ENCODE data around the gene HDAC4.

The HDAC4 gene

DNA sequence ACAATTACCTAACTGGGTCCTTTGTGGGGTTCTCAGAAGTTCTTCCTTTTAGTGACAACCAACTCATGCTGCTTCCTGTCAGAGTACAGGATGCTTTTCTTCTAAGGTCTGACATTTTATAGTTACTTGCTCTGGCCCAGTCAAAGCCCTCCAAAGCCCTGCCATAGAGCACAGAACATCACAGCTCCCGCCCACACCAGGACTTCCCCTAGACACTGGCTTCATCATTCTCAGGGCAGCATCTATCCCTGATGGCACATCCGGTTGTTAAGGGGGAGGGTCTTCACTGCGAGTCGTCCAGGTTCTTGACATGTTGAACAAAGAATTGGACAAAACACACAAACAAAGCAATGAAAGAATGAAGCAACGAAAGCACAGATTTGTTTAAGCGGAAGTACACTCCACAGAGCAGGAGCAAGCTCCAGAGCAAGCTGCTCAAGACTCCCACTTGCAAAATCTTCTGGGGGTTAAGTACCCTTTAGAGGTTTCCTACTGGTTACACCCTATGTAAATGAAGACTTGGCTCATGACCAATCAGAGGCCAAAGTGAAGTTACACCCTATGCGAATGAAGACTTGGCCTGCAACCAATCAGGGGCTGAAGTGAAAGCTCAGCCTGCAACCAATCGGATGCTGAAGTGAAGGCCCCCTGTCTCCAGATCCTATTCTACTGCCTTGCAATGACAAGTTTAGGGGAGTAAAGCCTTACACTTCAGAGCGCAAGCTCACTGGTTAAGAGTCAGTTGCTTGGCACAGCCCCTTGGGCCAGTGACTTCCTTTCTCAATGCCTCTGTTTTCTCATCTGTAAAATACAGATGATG is 79.0 kb downstream of the HDAC4 start:
- DNase-seq = peak; percentile 55

DNA sequence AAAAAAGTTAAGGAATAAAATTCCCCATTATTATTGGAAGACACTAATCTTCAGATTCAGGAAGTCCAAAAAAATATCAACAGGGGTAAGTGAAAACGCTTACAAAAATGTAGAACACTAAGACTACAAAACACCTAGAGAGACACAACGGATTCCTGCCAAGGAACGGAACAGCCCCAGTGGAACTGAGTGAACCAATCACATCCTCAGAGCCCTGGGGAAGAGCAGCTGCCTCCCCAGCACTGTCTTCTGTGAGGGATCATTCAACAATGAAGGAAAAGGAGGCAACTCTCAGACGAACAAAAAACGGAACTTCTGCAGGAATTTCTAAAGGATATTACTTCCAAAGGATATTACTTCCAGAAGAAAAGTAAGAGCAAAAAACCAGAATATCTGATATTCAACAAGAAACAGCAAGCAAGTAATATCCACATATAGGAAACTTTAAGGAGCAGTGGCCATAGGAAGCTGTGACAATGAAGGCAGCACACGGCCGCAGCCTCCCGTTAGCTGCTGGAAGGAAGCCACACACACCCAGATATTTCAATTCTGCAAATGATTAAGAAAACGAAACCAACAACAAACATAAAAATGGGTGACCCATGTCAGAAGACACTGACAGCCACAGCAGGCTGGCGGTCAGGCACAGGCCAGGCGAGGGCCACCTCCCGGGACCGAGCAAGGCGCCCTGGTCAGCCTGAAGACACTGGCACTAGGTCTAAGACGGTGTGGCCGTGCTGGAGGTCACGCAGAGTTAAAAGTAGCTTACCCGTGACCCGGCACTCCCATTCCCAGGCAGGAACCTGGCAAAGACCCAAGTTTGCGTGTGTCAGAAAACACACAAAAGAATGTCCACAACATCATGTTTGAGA is 81.8 kb downstream of the HDAC4 start:
- peak; percentile 8 for DNase-seq

DNA sequence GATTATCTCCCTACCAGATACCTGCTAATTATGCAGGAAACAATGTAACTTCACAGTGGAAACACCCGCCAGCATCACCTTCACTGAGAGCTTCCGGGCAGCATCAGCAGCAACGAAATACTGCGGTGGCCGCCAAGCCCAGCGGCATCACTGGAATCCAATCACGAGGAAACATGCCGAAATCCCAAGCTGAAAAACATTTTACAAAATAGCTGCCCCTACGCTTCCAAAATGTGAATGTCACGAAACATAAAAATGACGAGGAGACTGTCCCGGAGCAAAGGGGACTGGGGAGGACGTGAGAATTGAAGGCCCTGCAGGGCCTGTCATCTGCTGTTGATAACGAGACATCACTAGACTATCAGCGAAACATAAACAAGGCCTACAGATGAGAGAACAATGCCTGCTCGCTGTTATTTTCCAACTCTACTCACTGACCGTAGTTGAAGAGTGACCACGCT is 82.6 kb downstream of the HDAC4 start:
- no peak for DNase-seq

DNA sequence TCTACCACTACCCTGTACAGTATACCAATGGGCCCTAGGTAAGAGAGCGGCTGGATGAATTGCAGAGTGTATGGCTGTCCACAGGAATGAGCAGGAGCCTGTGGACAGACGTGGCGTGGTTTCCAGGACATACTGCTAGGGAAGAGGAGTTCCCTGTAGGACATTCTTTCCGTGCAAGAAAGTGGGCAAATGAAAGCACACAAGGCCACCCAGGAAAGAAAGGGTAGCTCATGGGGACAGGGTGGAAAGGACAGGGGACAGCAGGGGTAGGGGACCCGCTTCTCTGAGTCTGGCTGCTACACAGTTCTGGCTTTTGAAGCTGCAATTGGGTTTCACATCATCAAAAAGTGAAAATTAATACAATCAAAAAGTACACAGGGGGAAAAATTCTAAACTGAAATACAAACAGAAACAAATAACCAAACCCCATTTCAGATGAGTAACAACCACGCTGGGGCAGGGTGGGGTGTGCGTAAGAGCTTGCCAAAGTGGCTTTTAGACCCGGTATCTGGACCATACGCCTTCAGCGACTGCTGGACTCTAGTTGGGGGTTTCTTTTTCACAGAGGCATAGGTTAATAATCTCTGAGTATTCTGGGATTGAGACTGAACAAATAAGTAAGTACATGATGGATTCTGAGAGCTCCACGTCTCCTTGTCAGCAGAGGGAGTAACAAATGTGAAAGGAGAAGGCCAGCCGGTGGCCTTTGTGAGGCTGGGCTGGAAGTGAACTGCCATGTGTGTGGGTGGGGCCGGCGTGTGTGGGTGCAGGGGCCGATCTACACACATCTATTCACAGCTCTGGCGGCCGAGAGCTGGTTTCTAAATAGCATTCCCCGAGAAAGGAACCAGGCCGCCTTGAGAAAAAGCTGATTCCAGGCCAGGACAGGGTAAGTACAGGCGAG is 84.0 kb downstream of the HDAC4 start:
- DNase-seq = peak; percentile 9

DNA sequence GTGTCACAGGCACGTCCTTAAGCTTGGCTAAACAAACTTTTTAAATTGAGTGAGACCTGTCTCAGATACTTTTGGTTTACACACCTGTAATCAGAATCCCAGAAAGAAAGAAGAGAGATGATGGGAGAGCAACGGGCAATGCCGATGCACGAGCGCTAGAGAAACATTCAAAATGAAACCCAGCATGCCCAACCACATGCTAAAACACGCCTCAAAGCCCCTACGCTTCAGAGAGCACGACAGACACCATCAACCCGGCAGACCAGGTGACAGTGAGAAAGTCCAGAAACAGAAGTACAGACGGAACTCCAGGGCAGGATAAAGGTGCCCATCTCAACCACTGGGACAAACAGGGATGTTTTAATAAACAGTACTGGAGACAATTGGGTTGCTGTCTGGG is 85.5 kb downstream of the HDAC4 start:
- DNase-seq = no peak

DNA sequence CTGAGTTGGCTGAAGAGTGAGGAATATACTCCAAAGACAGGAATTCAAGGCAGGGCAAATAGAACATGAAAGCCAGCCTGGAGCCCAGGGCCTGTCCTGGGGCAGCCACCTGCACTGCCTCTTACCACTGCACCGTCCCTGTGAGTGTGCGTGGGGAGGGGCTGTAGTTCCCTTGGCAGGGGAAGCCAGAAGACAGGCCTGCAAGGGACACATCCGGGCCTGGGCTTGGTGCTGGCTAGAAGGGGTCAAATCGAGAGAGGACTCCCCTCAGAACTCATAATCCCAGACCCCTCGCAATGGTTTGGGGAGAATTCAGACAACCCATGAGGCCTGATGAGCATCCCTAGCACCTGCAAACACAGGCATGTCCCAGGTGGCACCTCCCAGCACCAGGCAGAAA is 87.0 kb downstream of the HDAC4 start:
- peak; percentile 9 for DNase-seq

DNA sequence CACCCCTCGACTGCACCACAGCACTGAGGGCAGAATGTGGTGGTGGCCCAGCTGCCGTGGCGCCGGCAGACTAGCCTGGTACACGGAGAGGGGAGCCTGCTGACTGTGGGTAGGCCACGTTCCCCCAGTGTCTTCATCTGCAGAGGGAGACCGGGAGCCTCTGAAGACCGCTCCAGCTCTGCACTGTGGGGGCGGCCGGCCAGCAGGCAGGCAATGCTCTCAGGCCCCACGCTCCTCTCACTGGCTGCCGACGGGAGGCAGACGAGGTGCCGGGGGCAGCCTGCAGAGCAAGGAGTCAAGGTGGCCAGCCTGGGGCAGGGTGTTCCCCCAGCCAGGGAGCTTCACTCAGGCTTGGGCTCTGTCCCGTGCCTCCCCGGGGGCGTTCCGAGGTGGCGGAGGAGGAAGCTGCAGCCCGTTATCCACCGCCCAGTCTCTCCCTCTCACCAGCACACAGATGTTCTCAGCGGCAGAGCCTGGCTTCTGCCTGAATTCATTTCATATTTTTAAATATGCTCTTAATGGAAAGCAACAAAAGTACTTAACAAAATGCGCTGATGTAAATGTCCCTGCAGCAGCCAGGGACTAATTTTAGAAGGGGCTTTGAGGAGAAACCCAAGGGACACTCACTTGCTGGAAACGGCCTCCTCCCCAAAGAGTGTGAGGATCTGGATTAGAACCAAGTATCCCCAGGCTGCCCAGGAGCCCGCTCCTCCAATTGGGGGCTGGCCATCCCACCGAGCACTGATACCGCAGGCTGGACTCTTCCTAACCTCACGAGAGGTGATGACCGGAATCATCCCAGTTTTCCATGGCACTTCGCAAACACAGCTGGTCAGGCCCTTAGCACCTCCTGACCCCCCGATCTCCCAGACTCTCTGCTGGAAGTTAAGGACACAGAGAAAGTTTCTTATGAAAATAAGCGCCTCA is 87.8 kb downstream of the HDAC4 start:
- peak; percentile 24 for DNase-seq

DNA sequence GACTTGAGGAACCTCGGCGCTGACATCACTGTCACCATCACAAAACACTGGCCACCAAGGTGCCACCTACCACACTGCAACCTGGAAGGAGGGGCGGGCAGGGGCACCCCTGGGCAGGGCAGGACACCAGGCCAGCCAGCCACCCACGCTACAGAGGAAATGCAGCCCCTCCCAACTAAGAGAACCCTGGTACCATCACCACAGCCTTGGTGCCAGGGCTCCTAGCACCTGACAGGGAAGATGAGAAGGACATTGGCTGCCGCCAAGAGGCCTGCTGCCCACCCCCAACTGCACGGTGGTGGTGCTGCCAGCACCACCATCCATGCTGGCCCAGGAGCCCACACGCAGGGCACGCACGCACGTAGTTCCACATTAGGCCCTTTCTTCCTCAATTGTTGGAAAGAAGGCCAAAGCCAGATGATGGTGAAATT is 88.7 kb downstream of the HDAC4 start:
- no peak for DNase-seq

DNA sequence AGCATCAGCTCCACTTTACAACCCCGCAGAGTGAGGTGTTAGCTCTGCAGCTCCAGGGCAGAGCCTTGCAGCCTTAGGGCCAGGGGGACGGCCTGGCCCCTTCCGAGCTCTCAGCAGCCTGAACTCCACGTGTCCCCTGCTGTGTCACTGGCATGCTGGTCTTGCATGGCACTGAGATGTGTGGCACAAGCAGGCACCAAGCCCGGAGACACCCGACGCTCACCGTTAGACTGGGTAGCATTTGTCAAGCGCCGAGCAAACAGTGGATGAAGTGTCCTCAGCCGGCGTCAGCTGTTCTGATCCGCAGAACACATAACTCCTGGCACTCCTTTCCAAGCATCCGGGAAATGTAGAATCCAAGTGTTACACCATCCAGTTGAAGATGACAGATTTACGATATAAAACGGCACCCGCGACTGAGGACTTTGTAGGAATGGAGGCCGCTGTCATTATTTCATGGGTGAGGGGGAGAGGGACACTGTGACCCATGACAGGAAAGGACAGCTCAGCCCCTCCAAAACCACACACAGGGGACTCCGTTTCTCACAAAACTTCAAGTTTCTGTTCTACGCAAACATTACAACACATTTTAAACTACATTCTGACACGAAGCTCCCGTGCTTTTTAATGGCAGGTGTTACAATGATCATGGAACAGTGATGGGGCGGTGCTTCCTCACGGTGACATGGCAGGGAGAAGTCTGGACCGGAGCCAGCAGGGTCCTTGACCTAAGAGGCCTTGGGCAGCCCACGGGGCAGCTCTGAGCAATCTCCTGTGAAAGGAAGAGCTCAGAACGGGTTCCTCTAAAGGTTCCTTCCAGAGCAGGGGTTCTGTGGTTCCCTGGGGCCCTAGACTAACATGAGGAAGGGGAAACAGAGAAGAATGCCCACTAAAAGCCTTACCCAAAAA is 89.4 kb downstream of the HDAC4 start:
- DNase-seq = peak; percentile 11

DNA sequence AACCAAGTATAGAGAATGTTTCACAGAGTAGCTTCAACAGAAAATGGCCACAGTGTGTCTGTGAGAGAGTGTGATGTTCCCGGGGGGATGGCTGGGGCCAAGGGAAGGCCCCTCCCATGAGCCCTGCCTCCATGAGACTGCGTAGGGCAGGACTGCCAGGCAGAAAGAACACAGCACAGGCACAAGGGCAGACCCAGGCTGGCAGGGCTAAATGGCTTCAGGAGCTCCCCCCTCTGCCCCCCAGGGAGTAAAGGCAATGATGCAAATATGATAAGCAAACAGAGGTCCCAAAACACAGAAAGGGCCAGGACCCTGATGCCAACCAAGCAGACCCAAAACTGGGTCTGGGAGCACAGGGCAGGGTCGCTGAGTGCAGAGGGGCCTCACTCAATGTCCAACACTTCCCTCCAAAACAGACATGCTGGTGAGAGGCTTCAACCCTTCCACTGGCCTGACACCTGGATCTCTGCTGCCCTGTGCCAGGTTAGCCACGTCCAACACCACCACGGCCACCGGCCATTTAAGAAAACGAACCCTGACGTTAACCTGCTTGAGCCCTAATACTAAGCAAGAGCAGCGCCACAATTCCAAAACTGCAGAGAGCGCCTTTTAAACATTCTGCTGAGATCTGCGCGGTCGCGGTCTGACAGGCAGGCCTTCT is 90.3 kb downstream of the HDAC4 start:
- DNase-seq = peak; percentile 0

DNA sequence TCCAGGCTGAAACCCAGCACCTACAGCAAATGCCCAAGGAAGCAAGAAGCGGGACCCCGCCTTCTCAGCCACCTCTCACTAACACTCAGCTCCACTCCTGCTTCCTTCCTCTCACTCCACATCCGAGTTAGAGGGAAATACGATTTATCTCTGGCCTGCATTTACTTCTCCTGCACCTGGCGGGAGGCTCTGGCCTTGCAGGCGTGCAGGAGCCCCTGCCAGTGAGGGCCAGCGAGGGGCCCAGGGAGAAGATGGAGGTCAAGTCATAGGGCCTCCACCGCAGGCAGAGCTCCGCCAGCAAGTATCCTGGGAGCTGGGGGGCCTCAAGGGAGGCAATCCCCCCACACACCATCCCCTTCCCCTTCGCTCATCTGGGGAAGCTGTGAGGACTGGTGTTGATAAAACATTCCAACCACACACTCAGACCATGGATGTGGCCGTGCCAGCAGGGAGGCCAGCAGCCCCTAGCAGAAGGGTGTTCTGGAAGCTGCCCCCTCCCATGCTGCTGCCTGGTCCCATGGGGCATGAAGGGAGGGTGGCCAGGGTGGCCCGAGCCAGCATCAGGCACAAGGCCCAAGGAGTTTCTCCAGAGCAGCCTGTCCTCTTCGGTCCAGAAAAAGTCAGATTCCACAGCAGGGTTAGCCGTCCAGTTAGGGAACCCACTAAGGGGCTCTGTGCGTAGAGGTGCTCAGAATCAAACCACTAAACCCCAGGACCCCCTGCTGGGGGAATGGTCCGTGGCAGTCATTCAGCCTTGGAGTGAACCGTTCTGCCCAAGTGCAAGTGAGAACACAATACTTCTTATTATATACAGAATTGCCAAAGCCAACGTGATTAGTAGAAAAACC is 91.2 kb downstream of the HDAC4 start:
- DNase-seq = peak; percentile 28

DNA sequence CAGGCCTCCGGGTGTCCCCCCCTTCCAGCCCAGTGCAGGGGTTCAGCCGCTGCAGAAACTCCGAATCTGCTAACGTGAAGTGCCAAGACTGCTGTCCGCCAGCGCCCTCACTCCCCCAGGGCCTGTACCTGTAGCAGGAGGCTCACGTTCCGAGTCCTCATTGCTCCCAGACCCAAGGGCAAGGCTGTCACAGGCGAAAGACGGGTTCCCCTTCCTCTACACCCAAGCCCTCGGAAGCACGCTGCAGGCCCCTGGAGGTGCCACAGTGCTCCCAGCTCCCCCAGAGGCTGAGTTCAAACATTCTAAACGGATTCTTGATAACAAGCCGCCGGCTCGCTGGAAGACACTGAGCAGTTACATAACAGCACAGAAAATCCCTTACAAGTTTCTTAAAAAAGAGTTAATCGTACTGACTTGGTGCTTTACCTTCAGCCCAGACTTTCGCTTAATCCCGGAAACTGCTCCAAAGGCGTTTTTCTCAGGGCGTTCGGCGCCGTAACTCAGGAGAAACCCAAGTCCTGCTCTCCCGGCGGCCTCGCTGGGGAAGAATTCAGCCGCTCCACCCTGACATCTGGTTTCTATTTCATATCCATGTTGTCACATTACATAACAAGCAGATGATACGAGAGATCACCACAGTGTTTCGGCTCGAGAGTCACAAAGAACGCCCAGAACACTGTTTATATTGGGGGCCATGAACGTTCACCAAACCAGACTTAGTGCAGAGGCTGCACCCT is 92.0 kb downstream of the HDAC4 start:
- DNase-seq = peak; percentile 15

DNA sequence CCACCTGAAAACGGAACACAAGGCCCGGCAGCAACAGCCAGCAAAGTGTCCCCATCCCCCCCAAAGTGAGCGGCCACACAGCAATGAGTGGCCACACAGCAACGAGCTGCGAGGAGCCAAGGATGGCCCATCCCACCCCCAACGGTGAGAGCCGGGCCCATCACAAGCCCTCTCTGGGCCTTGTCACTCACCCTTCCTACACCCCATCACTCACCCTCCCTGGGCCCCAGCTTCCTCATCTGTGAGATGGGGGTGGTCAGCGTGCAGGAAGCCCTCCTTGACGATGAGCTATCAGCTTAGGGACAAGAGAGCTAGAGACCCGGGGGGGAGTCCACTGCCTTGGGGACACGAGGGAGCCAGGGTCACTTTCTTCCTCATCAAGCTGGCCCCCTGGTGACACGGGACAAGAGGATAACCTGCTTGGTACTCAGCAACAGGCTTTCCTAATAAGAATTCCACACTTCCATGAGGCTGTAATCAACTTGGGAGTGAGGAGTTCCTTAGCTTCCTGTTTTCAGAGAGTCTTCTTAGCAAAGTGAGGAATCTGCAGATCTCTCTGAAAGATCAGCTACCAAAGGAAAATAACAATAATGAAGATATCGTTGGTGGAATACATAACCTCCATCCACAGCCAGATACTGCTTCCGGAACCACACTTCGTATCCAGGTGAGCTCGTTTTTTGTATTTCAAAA is 92.8 kb downstream of the HDAC4 start:
- peak; percentile 22 for DNase-seq

DNA sequence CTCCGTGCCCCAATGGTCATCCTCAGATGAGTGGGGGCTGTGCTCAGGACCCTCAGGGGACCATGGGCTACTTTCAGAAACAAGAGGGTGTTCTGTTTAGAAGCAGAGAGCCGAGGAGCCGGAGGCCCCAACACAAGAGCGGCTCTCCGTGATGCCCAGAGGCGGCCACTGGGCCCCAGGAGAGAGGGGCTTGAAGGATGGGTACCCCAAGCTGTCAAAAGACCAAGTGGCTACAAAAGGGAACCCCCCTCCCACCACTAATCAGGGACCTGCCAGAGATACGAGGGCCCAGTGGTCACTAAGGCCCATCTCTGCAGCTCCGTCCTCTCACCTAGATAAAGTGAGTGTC is 93.6 kb downstream of the HDAC4 start:
- peak; percentile 23 for DNase-seq

DNA sequence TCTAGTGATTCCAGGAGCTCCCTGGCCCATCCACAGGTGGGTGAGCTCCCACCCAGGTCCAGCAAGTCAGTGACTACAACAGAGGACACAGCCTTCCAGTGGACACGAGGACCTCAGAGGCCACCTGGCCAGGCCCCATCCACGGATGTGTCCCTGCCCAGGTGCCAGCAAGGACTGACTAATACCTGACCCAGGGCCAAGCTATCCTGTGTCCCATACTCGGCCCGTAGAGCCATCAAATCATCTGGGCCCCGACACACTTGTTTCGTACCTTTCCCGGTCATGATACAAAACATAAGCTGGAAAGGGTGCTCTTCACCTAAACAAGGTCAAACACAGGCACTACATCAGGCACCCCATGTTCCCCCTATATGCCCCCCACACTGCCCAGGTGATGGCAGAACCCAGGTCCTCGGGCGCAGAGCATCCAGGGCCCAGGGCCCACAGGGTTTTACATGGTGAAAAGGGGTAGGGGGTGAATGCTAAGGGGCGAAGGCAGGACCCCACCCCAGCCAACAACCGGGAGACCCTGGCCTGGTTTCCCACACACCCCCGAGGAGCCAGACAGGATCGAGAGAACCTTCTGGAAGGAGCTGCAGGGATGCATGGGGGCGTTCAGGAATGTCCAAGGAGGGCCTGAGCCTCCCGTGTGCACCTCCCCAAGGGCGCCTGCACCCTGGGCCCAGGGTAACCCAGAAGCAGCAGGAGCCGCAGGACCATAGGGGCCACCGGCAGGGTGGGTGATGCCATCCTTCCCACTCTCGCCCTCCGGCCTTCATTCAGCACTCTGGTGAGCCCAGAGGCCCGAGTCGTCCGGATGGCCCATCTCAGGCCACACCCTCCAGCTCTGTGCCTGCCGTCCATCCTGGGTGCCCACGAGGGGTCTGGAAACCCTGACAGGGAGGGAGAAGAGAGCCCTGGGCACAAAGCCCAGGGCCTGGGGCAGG is 94.3 kb downstream of the HDAC4 start:
- peak; percentile 21 for DNase-seq

DNA sequence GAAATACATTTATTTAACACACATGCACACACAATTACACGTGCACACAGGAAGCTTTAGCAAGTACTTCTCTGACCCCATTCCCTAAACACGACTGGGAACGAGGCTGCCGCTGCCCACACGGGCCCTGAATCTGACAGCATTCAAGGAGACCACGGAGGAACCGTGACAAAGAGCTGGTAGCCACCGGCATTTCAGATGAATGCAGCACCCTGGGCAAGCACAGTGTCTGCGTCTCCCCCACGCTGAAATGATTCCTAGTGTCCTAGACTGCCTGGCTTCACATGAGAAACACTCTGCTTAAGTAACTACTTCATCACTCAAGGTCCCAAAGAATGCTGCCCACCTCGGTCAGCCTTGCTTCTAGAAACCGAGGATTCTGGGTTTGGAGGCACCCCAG is 95.0 kb downstream of the HDAC4 start:
- DNase-seq = peak; percentile 18

DNA sequence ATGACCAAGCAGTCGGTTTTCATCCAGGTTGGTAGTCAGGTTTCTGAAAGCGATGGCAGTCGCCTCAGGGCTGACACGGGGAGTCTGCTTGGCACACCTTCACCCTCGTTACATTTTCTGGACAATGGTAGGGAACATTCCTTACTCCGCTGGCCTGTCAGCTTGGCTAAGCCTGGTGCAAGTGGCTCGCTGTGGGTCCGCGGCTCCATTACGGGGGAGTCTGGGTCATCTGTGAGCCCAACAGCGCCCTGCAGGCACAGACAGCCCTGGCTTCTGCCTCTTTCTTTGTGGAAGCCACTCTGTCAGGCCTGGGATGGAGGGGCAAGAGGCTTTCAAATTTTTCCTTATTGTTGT is 95.6 kb downstream of the HDAC4 start:
- no peak for DNase-seq
